Measurements from ENCODE around the gene PLA2G2F. TPM values are rescaled to one million over a fixed set of nuclear protein-coding genes. Genes with fewer than 3 reads are reported as not detected.

Gene PLA2G2F
- total RNA-seq, 1 donor from 2014 or later, result not detected

DNA sequence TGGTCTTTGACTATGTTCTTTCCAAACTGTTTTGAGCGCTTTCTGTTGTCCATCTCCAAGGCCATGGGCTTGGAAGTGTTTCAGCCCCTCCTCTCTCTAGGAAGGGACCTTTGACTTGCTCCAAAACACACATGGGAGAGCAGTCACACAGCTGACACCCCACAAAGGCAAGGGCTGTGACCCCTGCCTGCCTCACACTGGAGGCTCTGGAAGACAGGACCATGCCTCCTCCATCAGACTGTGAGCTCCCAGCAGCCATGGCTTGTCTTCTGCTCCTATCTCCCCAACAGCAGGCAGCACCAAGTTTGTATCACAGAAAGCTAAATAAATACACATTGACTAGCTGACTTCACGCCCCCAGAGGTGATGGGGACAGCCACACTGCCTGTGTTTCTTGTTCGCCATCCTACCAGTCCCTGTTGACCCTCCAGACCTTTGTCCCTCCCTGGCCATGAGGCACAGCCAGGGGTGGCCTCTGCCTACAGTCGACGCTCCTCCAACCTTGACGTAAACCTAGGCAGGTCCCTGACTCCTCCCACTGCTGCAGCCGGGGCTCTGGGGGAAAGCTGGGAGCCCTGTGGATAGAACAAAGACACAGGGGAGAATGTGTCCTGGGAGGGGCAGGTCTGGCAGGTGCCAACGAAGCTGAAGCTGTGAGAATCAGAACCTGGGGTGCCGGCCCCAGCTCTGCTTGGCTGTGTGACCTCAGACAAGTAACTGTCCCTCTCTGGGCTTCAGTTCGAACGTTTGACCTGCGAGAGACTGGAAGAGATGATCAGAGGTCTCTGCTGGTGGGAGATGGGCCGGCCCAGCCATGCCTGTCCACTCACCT, 4.8 kb downstream of the PLA2G2F start:
- Histone ChIP-seq H3K36me3 (no peaks in the 10 kb centered on the region), H3K27ac (no peak overlapping the region), H3K9me3 (no peaks in the 10 kb centered on the region), H3K4me1 (no peaks in the 10 kb centered on the region), H3K4me3 (no peak overlapping the region), H3K27me3 (no peaks in the 10 kb centered on the region)
- TF ChIP-seq CTCF (IDR thresholded peaks at IDR 0.05), result no peak
- no peak for DNase-seq (ENCODE audit: low spot score in 2 of 2)
- intact Hi-C loops (cut with DNase I), result no loop called here

GRCh38 chr1:20147846-20148570, 8.9 kb downstream of the PLA2G2F start:
- H3K4me3 ChIP-seq, result no peak overlapping the region
- intact Hi-C loops (cut with DNase I), result no loop called here
- H3K27me3 ChIP-seq, result no peaks in the 10 kb centered on the region
- DNase-seq (ENCODE audit: low spot score in 2 of 2), result no peak
- no peak for TF ChIP-seq CTCF (IDR thresholded peaks at IDR 0.05)
- no peak overlapping the region for H3K27ac ChIP-seq
- H3K36me3 ChIP-seq, result no peaks in the 10 kb centered on the region
- no peaks in the 10 kb centered on the region for H3K9me3 ChIP-seq
- peaks cover 0 to 4% of the 10 kb centered on the region in 2 donors for H3K4me1 ChIP-seq

- no peak for TF ChIP-seq CTCF (IDR thresholded peaks at IDR 0.05)
- Histone ChIP-seq H3K36me3 (no peaks in the 10 kb centered on the region), H3K9me3 (no peaks in the 10 kb centered on the region), H3K27me3 (no peaks in the 10 kb centered on the region), H3K4me1 (peaks cover 0 to 4% of the 10 kb centered on the region in 2 donors), H3K27ac (no peak overlapping the region), H3K4me3 (no peak overlapping the region)
- intact Hi-C loops (cut with DNase I), result no loop called here
- DNase-seq (ENCODE audit: low spot score in 2 of 2), result no peak
These were observed 9.7 kb downstream of the PLA2G2F start for GRCh38 chr1:20148571-20149500.

DNA sequence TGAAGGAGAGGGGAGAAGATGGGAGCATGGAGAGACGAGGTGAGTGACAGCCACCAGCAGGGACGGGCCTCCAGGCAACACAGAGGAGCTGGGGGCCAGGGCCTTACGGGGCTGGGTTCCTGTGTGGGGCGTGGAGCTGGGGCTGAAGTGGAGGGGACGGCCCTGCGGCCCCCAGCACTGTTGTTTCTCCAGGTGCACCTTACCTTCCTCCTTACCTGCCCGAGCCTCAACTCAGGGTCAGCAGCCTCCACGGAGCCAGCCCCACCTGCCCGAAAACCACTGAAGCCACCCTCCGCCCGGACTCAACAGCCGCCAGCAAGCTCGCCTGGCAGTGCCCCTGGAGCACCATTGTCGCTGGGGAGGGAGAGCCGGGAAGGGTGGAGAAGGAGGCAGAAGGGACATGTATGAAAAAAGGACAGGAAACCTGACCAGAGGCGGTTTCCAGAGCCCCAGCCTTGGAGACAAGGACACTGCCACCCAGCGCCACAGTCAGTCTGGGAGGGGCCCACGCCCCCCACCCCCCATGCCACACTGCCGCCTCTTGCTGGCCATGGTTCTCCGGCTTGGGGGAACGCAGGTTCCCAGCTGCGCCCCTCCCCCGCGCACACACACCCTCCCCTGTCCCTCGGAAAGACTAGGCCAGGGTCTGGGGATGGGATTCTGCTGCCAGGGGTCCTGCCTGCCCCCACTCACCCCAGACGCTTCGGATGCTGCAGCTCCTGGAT, 10.6 kb downstream of the PLA2G2F start:
- Histone ChIP-seq H3K4me1 (peaks cover 0 to 4% of the 10 kb centered on the region in 2 donors), H3K27me3 (no peaks in the 10 kb centered on the region), H3K27ac (no peak overlapping the region), H3K36me3 (no peaks in the 10 kb centered on the region), H3K4me3 (no peak overlapping the region), H3K9me3 (no peaks in the 10 kb centered on the region)
- intact Hi-C loops (cut with DNase I), result loop anchor here (5.0 kb wide), 2 partner anchors 343 to 487 kb away; partner anchors contain the start of gene HTR6
- no peak for DNase-seq (ENCODE audit: low spot score in 2 of 2)
- no peak for TF ChIP-seq CTCF (IDR thresholded peaks at IDR 0.05)

- intact Hi-C loops (cut with DNase I), result loop anchor here (5.0 kb wide), 2 partner anchors 342 to 488 kb away; partner anchors contain the start of gene HTR6
- Histone ChIP-seq H3K4me1 (peaks cover 0 to 4% of the 10 kb centered on the region in 2 donors), H3K27ac (no peak overlapping the region), H3K36me3 (no peaks in the 10 kb centered on the region), H3K4me3 (no peak overlapping the region), H3K27me3 (no peaks in the 10 kb centered on the region), H3K9me3 (no peaks in the 10 kb centered on the region)
- no peak for TF ChIP-seq CTCF (IDR thresholded peaks at IDR 0.05)
- no peak for DNase-seq (ENCODE audit: low spot score in 2 of 2)
These were observed 11.2 kb downstream of the PLA2G2F start for GRCh38 chr1:20150326-20150705.
